Measurements from ENCODE around the gene AIFM3. TPM values are rescaled to one million over a fixed set of nuclear protein-coding genes. Genes with fewer than 3 reads are reported as not detected.
A peak's percentile ranks its signal among the peaks of the same experiment; 100 is the strongest.

AIFM3 gene
- total RNA-seq, 5 donors from 2014 or later (not counting 1 experiment from before 2014, with no cell fraction given) = 0.33 to 1.7 (median 0.66) TPM

GRCh38 chr22:20956258-20957101 is 10.6 kb upstream of the AIFM3 start:
- POLR2A ChIA-PET = no interaction called here
- Mint-ChIP-seq H3K4me3 (peak overlapping the region in 2 of 3 donors; percentile 39 to 61), H3K27me3 (peaks cover 15 to 28% of the 10 kb centered on the region in 2 donors), H3K9me3 (no peaks in the 10 kb centered on the region), H3K4me1 (peaks cover 0 to 17% (median 5%) of the 10 kb centered on the region in 3 donors), H3K27ac (peak overlapping the region in 1 of 2 donors; percentile 27), H3K36me3 (peaks cover 16% of the 10 kb centered on the region)
- H3K4me1 ChIP-seq (ENCODE audit: control insufficient read depth in 1 of 2, extremely low read depth in 1 of 2, insufficient read depth in 2 of 2, low read length in 2 of 2) = peaks cover 3 to 18% of the 10 kb centered on the region in 2 experiments
- WGBS (ENCODE audit: insufficient coverage) = 66% methylated on average over 23 of the region's 27 CpGs
- H3K27ac ChIP-seq (ENCODE audit: low read length) = no peak overlapping the region
- CTCF ChIA-PET = no interaction called here
- H3K36me3 ChIP-seq (ENCODE audit: control insufficient read depth in 2 of 2, extremely low read depth in 1 of 2, insufficient read depth in 1 of 2, low read length in 1 of 2) = peaks cover 5 to 24% of the 10 kb centered on the region in 2 donors
- peak overlapping the region in 1 of 2 donors; percentile 38 for H3K4me3 ChIP-seq (ENCODE audit: control insufficient read depth in 1 of 2, extremely low read depth in 1 of 2, low read length in 1 of 2)
- no peak for DNase-seq
- no peaks in the 10 kb centered on the region for H3K9me3 ChIP-seq
- peaks cover 0 to 47% of the 10 kb centered on the region in 2 experiments for H3K27me3 ChIP-seq (replicated peaks in 1 of 2; ENCODE audit: control insufficient read depth in 2 of 2, extremely low read depth in 1 of 2, insufficient read depth in 2 of 2, low read length in 1 of 2)
- ATAC-seq (replicated peaks in 1 of 4) = peak in 1 of 4 experiments; percentile 29

DNA sequence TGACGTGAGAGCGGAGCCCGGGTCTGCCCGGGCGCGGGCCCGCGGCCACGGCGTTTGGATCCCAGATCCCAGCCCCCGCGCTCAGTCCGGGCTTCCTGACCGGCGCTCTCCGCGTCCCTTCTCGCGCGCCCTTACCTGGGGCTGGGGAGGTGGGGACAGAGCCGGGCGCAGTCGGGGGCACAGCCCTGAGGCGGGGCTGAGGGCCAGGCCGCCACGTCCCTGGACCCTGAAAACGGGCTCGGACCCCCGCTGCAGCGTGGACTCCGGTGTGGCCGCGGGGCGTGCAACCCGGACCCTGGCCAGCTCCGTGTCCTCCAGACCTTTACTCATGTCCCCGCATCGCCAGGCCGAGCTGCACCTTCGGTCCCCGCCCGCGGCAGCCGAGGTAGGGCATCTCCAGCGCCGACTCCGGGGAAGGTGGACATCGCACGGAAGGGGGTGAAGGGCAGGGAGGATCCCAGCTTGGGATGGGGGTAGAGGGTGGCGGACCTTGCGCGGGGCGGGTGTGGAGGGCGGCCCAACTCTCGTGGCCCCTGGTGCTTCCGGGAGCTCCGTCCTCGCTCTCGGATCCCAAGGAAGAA is 9.9 kb upstream of the AIFM3 start:
- H3K27me3 Mint-ChIP-seq = peaks cover 15 to 32% of the 10 kb centered on the region in 2 donors
- Histone ChIP-seq H3K27ac (ENCODE audit: low read length) (no peak overlapping the region), H3K27me3 (replicated peaks in 1 of 2; ENCODE audit: control insufficient read depth in 2 of 2, extremely low read depth in 1 of 2, insufficient read depth in 2 of 2, low read length in 1 of 2) (peaks cover 0 to 53% of the 10 kb centered on the region in 2 experiments), H3K4me1 (ENCODE audit: control insufficient read depth in 1 of 2, extremely low read depth in 1 of 2, insufficient read depth in 2 of 2, low read length in 2 of 2) (peaks cover 3 to 18% of the 10 kb centered on the region in 2 experiments), H3K9me3 (no peaks in the 10 kb centered on the region), H3K36me3 (ENCODE audit: control insufficient read depth in 2 of 2, extremely low read depth in 1 of 2, insufficient read depth in 1 of 2, low read length in 1 of 2) (peaks cover 5 to 17% of the 10 kb centered on the region in 2 donors), H3K4me3 (ENCODE audit: control insufficient read depth in 1 of 2, extremely low read depth in 1 of 2, low read length in 1 of 2) (peak overlapping the region; percentile 37 to 38)
- 5% methylated on average over 51 of the region's 59 CpGs for WGBS (ENCODE audit: insufficient coverage)
- peaks cover 0 to 22% (median 8%) of the 10 kb centered on the region in 3 donors for H3K4me1 Mint-ChIP-seq
- H3K9me3 Mint-ChIP-seq = no peaks in the 10 kb centered on the region
- ChIA-PET POLR2A (no interaction called here), CTCF (interaction anchor here in 1 of 2 donors (0.7 kb wide), 1 partner anchor 84 kb away, joined by 6 read pairs; no protein-coding TSS in a partner anchor)
- no peak overlapping the region for H3K27ac Mint-ChIP-seq
- ATAC-seq (replicated peaks in 1 of 4) (peak in 3 of 4 experiments; percentile 15 to 31 (median 18)), DNase-seq (no peak)
- H3K36me3 Mint-ChIP-seq = peaks cover 11% of the 10 kb centered on the region
- H3K4me3 Mint-ChIP-seq = peak overlapping the region; percentile 50 to 63 (median 61)

- no peaks in the 10 kb centered on the region for H3K9me3 ChIP-seq
- CTCF ChIA-PET = interaction anchor here in 1 of 2 donors (0.7 kb wide), 1 partner anchor 83 kb away, joined by 6 read pairs; no protein-coding TSS in a partner anchor
- H3K36me3 ChIP-seq (ENCODE audit: control insufficient read depth in 2 of 2, extremely low read depth in 1 of 2, insufficient read depth in 1 of 2, low read length in 1 of 2) = peaks cover 0 to 10% of the 10 kb centered on the region in 2 donors
- POLR2A ChIA-PET = interaction anchor here in 1 of 2 donors (0.6 kb wide), 1 partner anchor 18 kb away, joined by 6 read pairs; no protein-coding TSS in a partner anchor
- Mint-ChIP-seq H3K4me1 (peaks cover 0 to 20% (median 8%) of the 10 kb centered on the region in 3 donors), H3K27ac (no peak overlapping the region), H3K36me3 (peaks cover 6% of the 10 kb centered on the region), H3K4me3 (peak overlapping the region; percentile 50 to 63 (median 61)), H3K27me3 (peaks cover 15 to 32% of the 10 kb centered on the region in 2 donors), H3K9me3 (no peaks in the 10 kb centered on the region)
- peak overlapping the region; percentile 35 to 37 for H3K4me3 ChIP-seq (ENCODE audit: control insufficient read depth in 1 of 2, extremely low read depth in 1 of 2, low read length in 1 of 2)
- peaks cover 3 to 18% of the 10 kb centered on the region in 2 experiments for H3K4me1 ChIP-seq (ENCODE audit: control insufficient read depth in 1 of 2, extremely low read depth in 1 of 2, insufficient read depth in 2 of 2, low read length in 2 of 2)
- 9% methylated on average over 27 of the region's 32 CpGs for WGBS (ENCODE audit: insufficient coverage)
- DNase-seq = no peak
- no peak overlapping the region for H3K27ac ChIP-seq (ENCODE audit: low read length)
- peak; percentile 13 to 43 (median 29) for ATAC-seq (replicated peaks in 1 of 4)
- H3K27me3 ChIP-seq (replicated peaks in 1 of 2; ENCODE audit: control insufficient read depth in 2 of 2, extremely low read depth in 1 of 2, insufficient read depth in 2 of 2, low read length in 1 of 2) = peaks cover 0 to 60% of the 10 kb centered on the region in 2 experiments
Measured at GRCh38 chr22:20957683-20958431, 9.2 kb upstream of the AIFM3 start.

DNA sequence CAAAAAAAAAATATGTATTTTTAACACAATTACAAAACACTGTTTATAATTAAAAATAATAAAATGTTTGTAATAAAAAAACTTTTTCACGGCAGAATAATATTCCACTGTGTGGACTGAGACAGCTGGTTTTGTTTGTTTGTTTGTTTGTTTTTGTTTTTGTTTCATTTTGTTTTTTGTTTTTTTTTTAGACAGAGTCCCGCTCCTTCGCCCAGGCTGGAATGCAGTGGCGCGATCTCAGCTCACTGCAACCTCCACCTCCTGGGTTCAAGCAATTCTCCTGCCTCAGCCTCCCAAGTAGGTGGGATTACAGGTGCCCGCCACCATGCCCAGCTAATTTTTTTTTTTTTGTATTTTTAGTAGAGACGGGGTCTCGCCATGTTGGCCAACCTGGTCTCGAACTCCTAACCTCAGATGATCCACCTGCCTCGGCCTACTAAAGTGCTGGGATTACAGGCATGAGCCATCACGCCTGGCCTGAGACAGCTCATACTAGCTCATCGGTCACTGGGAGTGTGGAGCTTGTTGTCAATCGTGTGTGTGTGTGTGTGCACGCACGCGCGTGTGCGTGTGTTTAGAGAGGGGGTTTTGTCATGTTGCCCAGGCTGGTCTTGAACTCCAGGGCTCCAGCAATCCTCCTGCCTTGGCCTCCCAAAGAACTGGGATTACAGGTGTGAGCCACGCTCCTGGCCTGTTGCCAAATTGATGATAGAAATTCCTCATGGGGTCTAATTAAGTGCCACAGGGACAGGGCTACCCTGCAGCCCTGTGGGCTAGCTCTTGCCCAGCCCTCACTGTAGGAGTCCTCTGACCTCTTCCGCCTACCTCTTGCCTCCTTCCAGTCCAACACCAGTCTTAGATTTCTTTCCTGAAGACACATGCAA is 7.2 kb upstream of the AIFM3 start:
- Histone ChIP-seq H3K4me1 (ENCODE audit: control insufficient read depth in 1 of 2, extremely low read depth in 1 of 2, insufficient read depth in 2 of 2, low read length in 2 of 2) (peaks cover 4 to 33% of the 10 kb centered on the region in 2 experiments), H3K9me3 (no peaks in the 10 kb centered on the region), H3K27me3 (replicated peaks in 1 of 2; ENCODE audit: control insufficient read depth in 2 of 2, extremely low read depth in 1 of 2, insufficient read depth in 2 of 2, low read length in 1 of 2) (peaks cover 2 to 79% of the 10 kb centered on the region in 2 experiments), H3K36me3 (ENCODE audit: control insufficient read depth in 2 of 2, extremely low read depth in 1 of 2, insufficient read depth in 1 of 2, low read length in 1 of 2) (no peaks in the 10 kb centered on the region), H3K27ac (ENCODE audit: low read length) (no peak overlapping the region), H3K4me3 (ENCODE audit: control insufficient read depth in 1 of 2, extremely low read depth in 1 of 2, low read length in 1 of 2) (no peak overlapping the region)
- H3K27me3 Mint-ChIP-seq = peaks cover 23 to 42% of the 10 kb centered on the region in 2 donors
- H3K36me3 Mint-ChIP-seq = no peaks in the 10 kb centered on the region
- ChIA-PET POLR2A (no interaction called here), CTCF (interaction anchor here in 1 of 2 donors (0.6 to 0.7 kb wide), 2 partner anchors 16 to 28 kb away, joined by 3 read pairs; no protein-coding TSS in a partner anchor)
- H3K4me3 Mint-ChIP-seq = no peak overlapping the region
- no peaks in the 10 kb centered on the region for H3K9me3 Mint-ChIP-seq
- H3K4me1 Mint-ChIP-seq = peaks cover 12 to 31% (median 17%) of the 10 kb centered on the region in 3 donors
- DNase-seq = no peak
- 83% methylated on average over 6 of the region's 20 CpGs for WGBS (ENCODE audit: insufficient coverage)
- ATAC-seq (replicated peaks in 1 of 4) = no peak
- no peak overlapping the region for H3K27ac Mint-ChIP-seq

- Histone ChIP-seq H3K4me1 (ENCODE audit: control insufficient read depth in 1 of 2, extremely low read depth in 1 of 2, insufficient read depth in 2 of 2, low read length in 2 of 2) (peaks cover 4 to 39% of the 10 kb centered on the region in 2 experiments), H3K27me3 (replicated peaks in 1 of 2; ENCODE audit: control insufficient read depth in 2 of 2, extremely low read depth in 1 of 2, insufficient read depth in 2 of 2, low read length in 1 of 2) (peaks cover 2 to 84% of the 10 kb centered on the region in 2 experiments), H3K36me3 (ENCODE audit: control insufficient read depth in 2 of 2, extremely low read depth in 1 of 2, insufficient read depth in 1 of 2, low read length in 1 of 2) (no peaks in the 10 kb centered on the region), H3K9me3 (no peaks in the 10 kb centered on the region), H3K27ac (ENCODE audit: low read length) (no peak overlapping the region), H3K4me3 (ENCODE audit: control insufficient read depth in 1 of 2, extremely low read depth in 1 of 2, low read length in 1 of 2) (no peak overlapping the region)
- ATAC-seq (replicated peaks in 1 of 4) (no peak), DNase-seq (no peak)
- no peak overlapping the region for H3K4me3 Mint-ChIP-seq
- peaks cover 23 to 42% of the 10 kb centered on the region in 2 donors for H3K27me3 Mint-ChIP-seq
- H3K27ac Mint-ChIP-seq = no peak overlapping the region
- ChIA-PET CTCF (interaction anchor here (0.7 kb wide), 2 partner anchors 19 to 1362 kb away, joined by 7 read pairs; no protein-coding TSS in a partner anchor), POLR2A (no interaction called here)
- H3K9me3 Mint-ChIP-seq = no peaks in the 10 kb centered on the region
- WGBS (ENCODE audit: insufficient coverage) = 80% methylated on average over 1 of the region's 4 CpGs
- H3K36me3 Mint-ChIP-seq = no peaks in the 10 kb centered on the region
- H3K4me1 Mint-ChIP-seq = peaks cover 12 to 31% (median 17%) of the 10 kb centered on the region in 3 donors
Measured at GRCh38 chr22:20960609-20961008, 6.4 kb upstream of the AIFM3 start.

Data from T-cell (primary cell).